Activated T-cell treated with anti-CD3 and anti-CD28 coated beads for 48 hours (primary cell): ENCODE measurements around the gene RAB11A.

ENCODE experiments used
- DNase-seq: peaks from one replicate; pipeline ENCODE4 v3.0.0-alpha.2; 2020; ENCODE audit warnings: low read depth

Gene RAB11A

DNA sequence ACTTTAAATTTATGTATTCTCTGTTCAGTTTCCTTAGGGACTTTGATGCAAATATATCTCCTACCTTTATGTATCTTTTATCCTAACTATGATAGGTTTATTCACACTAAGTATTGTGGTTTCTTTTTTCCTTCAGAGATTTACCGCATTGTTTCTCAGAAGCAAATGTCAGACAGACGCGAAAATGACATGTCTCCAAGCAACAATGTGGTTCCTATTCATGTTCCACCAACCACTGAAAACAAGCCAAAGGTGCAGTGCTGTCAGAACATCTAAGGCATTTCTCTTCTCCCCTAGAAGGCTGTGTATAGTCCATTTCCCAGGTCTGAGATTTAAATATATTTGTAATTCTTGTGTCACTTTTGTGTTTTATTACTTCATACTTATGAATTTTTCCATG lies 18.3 kb downstream of the RAB11A start:
- no peak for DNase-seq

DNA sequence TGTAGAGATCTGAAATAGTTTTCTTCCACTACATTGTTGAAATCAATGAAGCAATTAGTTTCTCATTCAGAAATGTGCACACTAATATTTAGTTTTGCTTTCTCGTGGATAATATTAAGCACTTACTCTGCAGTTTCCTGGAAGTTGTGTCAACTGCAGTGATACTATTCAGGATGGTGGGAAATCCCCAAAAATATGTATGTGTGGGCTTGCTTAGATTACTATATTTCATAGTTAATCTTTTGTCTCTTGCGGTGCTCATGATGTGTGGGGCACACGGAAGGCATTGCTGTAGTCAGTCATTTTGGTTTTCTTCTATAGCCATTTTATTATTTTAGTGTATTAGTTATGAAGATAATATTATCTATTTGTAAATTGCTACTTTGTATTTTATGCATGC lies 19.7 kb downstream of the RAB11A start:
- no peak for DNase-seq

DNA sequence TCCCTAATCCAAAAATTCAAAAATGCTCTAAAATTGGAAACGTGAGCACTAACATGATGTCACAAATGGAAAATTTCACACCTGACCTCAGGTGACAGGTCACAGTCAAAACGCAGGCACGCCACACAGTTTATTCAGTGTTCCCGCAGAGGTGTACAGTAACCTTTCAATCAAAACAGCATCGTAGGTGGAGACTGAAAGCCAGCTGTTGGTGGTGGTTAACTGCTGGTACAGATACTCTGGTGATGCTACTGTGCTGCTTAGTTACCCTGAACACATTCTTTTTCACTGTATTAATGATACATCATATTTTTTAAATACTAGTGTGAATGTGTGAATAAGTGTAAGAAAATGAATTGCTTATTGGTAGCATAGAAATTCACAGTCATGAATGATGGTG lies 23.8 kb downstream of the RAB11A start:
- DNase-seq = no peak

DNA sequence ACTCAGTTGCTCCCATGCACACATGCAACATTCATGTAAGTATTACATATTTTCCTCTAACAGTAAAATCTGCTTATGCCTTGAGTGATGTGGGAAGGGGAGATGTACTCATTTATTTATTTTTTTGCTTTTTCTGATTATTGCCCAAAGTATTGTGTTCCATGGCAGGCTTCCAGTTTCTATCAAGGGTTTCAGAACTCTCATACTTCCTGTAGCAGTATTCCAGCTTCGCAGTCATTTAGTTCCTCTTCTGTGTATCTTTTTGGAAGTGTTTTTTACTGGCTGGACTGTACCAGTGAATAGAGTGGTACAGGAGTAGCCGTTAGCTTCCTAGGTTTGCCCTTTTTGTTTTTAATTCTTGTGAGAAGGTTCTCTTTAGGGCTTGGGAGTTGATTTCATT lies 26.9 kb downstream of the RAB11A start:
- DNase-seq = no peak

DNA sequence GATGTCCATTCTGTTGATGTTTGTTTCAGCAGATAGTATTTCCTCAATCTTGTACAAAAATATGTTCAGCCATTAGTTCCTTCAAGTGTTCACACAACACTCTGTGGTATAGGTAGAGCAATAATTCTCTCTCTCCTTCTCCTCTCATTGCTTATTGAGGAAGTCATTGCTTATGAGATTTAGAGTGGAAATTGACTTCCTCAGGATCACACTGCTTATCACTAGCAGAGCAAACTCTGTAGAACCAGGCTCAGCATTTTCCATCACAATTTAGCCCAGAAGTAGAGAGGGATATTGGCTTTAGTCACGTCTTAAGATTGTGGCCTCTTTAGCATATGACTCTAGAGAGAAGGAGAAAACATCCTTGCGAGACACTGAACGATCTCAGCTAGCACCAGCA lies 31.2 kb downstream of the RAB11A start:
- no peak for DNase-seq

DNA sequence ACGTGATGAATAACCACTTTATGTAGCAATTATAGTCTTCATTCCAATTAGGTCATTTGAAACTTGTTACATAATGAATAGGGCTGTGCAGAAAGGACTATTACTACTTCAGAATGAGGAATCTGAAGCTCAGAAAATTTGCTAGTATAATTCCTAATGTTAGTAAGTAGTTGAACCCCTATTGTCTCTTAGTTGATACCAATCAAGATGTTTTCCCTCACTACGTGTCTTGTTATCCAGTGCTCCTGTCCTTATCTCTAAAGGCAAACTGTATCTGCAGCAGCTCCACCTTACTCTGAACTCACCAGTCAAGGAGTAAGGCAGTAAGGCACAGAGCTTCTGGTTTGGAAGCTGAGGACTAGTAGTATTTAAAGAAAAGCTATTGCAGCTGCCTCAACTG lies 32.0 kb downstream of the RAB11A start:
- no peak for DNase-seq

DNA sequence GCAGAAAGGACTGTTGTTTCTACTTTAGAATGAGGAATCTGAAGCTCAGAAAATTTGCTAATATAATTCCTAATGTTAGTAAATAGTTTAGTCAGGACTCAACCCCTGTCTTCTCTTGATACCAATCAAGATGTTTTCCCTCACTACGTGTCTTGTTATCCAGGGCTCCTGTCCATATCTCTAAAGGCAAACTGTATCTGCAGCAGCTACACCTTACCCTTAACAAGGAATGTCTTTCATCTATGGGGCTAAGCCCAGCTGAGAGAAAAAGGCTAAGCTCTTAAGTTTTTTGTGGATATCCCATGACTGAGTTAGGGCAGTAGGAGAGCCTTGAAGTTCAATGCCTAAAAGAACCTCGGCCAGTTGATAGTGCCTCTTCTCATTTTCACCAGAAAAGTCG lies 32.5 kb downstream of the RAB11A start:
- no peak for DNase-seq

DNA sequence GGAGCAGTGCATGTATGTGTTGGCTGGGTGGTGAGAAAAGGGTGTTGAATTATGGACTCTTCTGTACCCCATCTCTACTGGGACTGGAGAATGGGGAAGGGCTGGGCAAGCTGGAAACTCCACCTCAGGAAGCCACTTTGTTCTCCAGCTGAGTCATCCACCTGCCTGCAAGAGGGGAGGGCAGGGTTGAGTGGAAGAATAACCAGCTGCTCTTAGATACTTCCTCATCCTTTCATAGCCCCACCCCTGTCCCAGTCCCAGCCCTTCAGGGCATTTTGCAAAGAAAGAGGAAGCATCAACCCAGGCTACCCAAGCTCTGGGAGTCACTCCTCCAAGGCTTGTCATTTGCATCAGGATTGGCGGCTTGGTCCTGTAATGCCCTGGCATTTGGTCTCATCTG lies 33.1 kb downstream of the RAB11A start:
- no peak for DNase-seq

DNA sequence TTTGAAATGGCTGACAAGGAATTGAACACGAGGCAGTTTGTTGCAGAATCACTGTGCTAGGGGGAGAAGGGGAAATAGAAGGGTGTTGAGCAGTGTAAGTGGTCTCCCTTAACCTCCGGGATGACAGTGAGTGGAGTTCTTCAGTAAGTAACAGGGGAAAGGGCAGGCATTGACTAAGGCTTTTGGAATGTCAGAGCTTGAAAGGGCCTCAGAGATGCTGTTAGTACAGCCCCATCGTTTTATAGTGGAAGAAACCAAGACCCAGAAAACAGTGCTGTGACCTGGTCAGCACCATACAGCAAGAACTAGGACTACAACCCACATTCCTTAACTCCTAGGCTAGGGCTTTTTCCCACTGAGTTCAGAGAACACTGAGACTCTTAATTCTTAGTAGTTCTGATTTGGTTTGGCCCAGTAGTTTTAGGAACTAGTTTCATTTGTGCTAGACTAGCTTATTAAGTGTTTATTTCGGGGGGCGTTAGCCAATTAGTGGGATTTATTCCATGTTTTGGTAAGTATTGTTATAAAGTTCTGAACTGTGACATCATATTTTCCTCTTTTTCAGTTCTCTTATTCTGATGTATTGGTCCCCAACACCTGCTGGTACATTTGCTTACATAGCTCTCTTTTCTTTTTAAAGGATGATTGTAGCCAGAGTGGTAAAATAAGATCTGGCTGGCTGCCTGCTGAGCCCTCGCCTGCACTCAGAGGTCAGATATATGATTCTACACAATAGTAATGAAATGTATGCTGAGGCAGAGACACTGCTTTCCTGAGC lies 34.2 kb downstream of the RAB11A start:
- no peak for DNase-seq

DNA sequence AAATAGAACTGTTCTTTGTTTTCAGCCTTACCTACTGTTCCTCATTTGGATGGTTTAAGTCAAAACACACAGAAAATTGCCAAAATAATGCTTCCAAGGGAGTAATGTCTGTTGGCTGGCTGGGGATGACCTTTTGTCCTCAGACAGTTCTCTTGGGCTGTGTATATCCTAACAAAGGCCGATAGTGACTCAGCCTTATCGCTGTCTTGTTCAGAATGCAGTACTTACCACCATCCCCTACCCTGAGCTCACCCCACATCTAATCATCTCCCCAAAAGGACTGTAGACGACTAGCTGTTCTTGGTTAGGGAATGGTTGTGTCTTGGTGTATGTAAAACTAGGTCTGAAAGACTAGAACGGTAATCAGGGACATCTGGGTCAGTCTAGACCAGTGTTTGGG lies 35.0 kb downstream of the RAB11A start:
- DNase-seq = no peak

DNA sequence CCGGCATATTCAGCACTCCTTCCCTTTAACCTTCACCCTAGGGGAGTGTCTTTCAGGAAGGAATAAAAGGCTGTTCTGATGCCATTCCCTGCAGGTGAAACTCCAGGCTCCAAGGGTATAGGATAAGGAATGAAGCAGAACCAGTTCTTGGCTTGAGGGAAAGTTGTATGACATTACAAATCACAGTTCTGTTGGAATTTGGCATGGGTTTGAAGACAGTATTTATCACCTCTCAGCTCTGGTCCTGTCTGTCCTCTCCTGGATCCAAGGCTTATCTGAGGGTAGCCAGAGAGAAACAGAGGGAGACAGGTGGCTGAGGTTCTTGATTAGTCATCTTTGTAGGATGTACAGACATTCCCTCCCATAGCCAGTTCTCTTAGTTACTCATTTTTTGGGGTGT lies 37.1 kb downstream of the RAB11A start:
- no peak for DNase-seq

DNA sequence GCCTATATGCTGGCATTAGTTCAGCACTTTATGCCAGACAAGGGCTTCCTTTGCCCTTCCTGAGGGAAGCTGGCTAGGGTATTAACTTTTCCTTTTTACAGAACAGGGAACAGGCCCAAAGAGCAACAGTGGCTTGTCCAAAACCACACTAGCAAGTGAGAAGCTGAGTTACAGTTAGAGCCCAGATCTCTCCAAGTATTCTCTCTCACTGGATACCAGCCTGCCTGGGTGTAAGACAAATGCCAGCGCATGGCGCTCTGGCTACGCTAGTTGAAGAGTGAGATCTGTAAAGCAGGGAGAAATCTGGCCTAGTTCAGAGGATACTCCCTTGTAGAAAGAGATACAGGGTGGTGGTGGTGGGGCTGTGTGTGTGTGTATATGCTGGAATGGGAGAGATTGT lies 38.4 kb downstream of the RAB11A start:
- DNase-seq = no peak

DNA sequence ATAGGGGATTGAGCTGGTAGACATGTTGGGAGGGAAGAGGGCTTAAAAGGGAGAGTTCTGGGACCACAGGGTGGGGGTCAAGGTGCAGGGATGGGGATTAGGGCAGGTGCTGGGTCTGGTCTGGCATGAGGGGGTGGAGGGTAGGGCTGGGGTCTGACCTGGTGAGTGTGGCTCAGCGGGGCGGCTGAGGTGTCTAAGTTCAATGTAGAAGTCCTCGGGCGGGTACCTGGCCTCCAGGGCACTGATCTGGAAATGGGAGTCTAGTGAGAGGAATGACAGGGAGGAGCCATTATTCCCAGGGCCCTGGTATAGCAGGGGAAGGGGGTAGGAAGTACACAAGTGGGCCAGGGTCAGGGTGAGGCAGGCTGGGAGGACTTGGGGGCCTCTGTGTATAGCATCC lies 39.6 kb downstream of the RAB11A start:
- DNase-seq = no peak

DNA sequence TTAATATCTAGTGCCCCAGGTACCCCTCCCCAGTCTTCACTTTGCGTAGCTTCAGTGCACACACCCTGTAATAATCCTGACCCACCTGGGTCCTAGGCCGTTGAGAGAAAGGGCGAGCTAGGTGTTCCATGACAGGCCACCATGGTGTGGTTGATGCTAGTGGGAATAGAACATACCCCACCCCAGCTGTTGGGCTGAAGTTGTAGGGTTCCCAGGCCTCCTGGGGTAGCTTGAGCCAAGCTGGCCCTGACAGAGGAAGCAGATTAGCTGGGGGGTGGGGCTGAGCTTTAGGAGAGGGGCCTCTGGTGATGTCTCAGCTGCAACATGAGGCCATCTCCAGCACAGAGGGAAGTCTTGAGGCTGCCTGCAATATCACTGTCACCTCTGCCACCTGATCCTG lies 40.5 kb downstream of the RAB11A start:
- DNase-seq = no peak

DNA sequence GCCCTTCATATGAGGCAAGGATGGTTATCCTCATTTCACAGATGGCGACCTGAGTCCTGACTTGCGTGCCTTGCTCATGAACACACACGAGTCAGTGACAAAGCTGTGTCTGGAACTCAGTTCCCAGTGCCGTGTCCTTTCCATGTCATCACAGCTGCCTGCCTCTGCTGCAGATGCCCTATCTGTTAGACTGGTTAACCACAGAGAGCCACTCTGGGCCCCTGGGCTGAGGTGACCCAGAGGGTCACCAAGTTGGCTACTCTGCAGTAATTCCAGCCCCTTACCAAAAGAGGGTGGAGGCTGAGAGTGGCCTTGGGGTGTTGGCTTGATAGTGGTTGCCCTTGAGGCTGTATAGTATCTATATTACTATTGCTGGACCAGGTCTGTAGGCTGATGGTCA lies 41.0 kb downstream of the RAB11A start:
- no peak for DNase-seq

DNA sequence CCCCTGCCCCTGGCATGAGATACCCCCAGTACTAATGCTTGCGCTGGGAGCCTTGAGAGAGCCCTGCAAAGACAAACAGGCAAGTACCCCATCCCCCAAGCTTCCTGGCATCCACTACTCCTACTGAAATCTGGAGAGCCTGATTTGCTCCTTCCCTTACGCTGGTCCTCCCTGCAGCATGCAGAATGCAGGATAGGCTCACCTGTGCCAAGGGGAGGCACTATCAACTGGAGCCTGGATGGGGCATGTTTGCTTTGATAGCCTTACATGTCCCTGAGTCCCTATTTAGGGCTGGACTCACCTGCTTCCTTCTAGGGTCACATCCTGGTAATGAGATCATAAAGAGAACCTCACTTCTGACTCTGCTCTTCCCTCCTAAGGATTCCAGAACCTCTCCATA lies 42.9 kb downstream of the RAB11A start:
- no peak for DNase-seq

DNA sequence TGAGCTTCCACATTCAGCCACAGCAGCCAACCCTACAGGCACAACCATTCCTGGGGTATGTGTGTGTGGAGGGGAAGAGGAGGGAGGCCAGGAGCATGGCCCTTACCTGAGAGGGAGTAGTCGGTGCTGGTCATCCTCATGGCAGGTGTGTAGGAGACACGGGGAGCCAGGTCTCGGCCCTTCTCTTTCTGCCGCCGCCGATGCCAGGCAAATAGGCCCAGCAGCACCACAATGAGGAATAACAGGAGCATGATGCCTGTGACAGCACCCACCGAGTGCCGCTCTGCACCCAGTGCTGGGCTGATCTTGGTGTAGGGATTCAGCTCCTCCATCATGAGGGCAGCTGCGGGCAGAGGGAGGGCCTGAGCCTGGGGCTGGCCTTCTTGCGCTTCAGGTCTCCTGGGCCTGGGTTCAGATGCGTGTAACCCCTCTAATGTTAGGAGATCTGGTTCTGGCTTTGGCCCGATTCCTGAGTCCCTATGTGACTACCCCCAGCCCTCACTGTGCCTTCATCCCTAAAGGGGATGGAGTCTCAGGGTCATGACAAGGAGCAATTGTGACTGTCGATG lies 44.4 kb downstream of the RAB11A start:
- no peak for DNase-seq

DNA sequence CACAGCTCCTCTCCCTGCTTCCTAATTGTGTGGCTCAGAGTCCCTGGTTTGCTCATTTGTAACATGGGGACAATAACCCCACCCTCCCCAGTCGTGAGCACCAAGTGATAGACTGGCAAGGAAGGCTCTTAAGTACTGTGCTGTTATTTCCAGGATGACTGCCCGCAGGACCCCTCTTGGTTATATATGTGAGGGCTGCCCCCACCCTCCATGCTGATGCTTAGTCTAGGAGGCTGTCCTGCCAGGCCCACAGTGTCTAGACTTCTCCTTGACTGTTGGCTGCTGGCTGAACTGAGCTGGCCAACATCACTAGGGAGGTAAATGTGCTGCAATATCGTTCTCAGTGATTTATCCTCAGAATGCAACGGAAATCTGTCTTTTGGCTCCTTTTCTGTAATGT lies 45.1 kb downstream of the RAB11A start:
- no peak for DNase-seq

DNA sequence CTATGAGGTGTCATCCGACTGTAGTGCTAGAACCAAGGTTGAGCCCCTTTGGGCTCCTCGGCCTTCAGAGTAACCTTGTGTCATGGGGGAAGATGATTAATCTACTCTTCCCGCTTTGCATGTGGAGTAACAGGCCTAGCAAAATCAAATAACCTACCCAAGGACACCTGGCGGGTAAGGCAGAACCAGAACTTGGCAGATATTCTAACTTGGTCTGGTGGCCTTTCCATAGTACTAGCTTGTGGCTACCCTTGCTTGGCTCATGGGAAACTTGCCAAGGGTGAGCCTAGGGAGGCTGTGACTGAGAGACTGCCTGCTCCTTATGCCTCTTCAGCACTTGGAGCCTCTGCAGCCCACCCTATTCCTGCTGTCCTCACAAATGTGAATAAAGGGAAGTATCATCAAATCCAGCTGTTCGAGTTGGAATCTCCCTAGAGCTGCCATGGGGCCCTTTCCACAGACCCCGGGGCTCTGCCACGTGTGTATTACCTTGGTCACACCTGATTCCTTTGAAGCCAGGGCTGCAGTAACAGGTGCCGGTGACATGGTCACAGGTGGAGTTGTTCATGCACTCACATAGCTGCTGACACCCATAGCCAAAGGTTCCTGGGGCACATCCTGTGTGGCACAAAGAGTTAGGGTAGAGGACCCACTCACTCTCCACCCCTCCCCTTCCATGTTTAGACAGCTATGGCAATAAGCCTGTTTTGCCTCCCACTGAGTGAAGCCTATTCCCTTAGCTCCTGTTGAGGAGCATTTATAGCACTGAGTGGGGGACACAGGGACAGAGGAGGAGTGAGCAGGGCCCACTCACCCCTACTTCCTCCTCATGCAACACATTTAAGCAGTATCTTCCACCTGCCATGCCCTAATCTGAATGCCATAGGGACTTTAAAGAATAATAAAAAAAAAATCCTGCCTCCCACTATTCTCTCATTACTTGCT lies 46.0 kb downstream of the RAB11A start:
- DNase-seq = no peak

DNA sequence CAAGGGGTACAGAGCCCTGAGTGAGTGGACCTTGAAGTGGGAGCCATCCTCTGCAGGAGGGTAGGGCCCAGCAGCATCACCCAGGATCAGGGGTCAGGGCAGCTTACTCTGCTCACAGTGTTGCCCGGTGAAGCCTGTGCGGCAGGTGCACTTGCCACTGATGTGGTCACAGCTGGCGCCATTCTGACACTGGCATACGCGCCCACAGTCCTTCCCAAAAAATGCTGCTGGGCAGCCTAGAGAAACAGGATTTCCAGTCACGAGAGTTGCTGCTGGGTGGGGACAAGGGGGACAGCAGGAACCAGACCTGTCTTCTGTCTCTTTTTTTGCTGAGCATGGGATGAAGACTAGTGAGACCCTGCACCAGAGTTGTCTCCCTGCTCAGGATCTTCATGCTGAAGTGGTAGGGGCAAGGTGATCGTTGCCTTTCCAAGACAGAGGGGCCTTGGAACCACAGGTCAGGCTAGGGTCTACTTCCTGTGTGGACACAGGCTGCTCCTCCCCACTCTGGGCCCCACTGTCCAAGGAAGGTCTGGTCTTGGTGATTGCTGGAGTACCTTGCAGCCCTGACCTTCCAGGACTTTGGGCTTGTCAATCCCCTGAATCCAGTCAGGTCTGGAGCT lies 46.9 kb downstream of the RAB11A start:
- DNase-seq = no peak

DNA sequence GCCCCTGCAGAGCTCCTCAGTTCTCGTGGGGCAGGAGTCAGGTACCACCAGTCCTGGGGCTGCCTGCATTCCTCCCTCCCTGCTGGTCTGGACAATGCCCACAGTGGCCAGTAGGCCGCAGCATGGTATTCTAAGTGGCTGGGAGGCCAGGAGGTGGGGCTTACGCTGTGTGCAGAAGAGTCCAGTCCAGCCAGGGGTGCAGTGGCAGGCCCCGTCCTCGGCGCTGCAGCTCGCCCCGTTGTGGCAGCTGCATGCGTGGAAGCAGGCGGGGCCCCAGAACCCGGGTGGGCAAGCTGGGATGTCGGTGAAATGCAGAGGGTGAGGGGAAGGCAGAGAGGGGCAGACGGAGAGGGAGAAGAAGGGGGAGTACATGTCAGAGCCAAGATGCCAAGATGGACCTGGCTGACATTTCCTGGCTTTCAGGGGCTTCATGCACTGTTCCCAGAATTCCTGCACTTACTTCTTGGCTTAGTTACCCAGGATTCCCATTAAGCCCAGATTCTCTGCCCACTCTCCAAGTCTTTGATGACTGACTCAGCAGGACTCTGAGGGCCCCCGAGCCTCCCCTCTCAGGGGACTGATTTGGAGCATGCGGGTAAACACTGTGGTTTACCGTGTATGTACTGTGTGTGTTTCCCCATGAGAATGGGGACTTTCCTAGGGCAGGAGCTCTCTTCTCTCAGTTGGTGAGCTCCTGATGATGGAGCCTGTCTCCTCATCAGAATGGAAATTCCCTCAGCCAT lies 47.5 kb downstream of the RAB11A start:
- DNase-seq = peak; percentile 16

DNA sequence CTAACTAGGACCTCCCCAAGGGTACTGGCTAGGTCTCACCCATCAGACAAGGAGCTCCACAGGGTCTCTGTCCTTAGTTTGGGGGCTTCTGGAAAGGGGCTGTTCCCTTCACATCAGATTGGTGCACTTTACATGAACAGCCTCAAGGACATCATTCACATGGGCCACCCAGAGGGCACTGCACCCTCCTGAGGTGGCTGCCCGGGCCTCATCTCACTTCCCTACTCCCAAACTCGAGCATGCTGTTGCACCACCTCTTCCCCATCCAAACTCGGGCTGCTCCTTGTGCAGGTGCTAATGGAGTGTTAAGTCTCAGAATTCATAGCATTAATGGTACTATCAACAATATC lies 48.1 kb downstream of the RAB11A start:
- DNase-seq = no peak
